ENCODE results near the gene ADIPOR2. TPM values are rescaled to one million over a fixed set of nuclear protein-coding genes. Genes with fewer than 3 reads are reported as not detected.
A peak's percentile ranks its signal among the peaks of the same experiment; 100 is the strongest.

Gene ADIPOR2
- polyA plus RNA-seq, 4 donors = 41.7 to 47.7 (median 46.7) TPM

GRCh38 chr12:1826401-1826800 is 135.5 kb downstream of the ADIPOR2 start:
- DNase-seq (ENCODE audit: low read depth in 4 of 4, low spot score in 2 of 4) = no peak

GRCh38 chr12:1826867-1827705 is 136.2 kb downstream of the ADIPOR2 start:
- no peak for DNase-seq (ENCODE audit: low read depth in 4 of 4, low spot score in 2 of 4)

DNA sequence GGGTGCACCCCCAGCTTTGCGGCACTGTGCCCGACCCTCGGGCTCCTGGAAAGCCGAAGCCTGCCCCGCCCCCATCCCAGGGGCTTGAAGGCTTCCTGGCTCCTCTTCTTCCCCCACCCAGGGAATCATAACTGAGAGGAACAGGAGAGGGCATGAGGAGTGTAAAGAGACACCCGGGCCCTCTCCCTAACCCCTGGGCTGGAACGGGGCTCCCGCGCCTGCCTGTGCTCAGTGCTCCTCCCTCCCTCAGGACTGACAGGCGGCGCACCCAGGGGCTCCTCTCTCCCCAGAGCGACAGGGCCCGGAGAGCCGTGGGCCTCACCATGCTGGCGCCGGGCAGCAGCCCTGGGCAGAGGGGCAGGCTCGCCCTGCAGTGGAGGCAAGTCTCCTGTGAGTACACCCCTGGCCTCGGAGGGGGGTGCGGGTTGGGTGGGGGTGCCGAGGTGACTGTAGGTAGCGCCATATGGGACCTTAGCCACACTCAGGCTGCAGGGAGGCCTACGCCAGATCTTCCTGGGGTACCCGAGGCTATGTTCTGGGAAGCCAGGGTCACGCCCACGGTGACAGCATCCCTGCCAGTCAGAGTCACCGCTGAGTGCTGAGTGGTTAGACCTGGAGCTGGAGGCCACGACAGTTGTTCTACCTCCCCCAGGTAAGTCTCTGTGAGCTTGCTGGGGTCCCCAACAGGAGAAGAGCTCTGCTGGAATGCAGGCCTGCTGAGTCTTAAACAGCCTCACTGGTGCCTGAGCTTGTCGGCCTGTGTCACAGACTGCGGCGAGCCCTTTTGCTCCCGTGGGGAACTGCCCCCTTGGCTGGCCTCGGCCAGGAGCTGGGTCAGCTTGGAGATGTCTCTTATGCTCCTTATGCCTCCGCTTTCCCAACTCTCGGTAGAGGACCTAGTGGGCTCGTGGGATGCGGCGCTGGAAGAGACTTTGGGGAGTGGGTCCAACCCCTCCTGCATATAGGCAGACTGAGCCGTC is 137.2 kb downstream of the ADIPOR2 start:
- DNase-seq (ENCODE audit: low read depth in 4 of 4, low spot score in 2 of 4) = no peak

DNA sequence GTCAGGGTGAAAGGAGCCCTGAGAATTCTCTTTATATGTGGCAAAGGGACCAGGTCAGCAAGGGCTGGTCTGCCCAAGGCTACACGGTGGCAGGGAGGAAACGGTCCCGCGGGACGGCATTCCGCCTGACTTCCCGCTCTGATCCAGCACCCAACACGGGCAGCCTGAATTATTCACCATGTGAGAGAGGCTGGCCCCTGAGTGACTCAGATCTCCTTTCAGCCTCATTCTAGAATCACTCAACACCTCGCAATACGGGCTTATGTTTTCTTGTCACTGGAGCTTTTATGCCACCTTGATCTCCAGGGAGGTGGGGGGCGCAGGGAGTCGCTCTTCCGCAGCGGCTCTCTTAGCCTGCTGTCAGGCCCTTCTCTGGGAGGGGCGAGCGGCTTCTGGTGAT is 138.0 kb downstream of the ADIPOR2 start:
- DNase-seq (ENCODE audit: low read depth in 4 of 4, low spot score in 2 of 4) = no peak

- DNase-seq (ENCODE audit: low read depth in 4 of 4, low spot score in 2 of 4) = no peak
Observed at GRCh38 chr12:1829306-1829900, 138.5 kb downstream of the ADIPOR2 start.

GRCh38 chr12:1830401-1830845 is 139.6 kb downstream of the ADIPOR2 start:
- no peak for DNase-seq (ENCODE audit: low read depth in 4 of 4, low spot score in 2 of 4)

DNA sequence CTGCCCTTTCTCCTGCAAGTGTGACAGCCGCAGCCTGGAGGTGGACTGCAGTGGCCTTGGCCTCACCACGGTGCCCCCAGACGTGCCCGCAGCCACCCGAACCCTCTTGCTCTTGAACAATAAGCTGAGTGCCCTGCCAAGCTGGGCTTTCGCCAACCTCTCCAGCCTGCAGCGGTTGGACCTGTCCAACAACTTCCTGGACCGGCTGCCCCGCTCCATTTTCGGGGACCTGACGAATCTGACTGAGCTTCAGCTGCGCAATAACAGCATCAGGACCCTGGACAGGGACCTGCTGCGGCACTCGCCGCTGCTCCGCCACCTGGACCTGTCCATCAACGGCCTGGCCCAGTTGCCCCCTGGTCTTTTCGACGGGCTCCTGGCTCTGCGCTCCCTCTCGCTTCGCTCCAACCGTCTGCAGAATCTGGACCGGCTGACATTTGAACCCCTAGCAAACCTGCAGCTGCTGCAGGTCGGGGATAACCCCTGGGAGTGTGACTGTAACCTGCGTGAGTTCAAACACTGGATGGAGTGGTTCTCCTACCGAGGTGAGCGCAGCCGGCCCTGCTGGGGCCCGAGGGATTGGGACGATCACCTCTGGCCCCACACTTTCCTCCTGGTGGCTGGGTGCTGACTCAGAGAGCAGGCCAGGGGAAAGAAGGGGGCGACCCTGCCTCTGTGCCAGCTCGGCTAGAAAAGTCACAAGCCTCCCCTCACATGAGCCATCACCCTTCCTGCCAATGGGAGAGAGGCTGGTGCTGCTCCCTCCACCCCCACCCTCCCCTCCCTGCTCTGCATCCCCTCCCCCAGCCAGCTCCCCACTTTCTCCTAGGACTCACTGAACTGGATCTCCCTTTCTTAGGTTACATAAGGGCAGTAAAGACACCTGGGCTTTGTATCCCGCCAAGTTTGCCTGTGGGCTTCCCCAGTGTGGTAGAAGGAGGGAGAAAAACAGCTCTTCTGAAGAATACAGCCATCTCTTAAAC is 140.4 kb downstream of the ADIPOR2 start:
- peak; percentile 52 to 84 (median 75) for DNase-seq (ENCODE audit: low read depth in 4 of 4, low spot score in 2 of 4)

DNA sequence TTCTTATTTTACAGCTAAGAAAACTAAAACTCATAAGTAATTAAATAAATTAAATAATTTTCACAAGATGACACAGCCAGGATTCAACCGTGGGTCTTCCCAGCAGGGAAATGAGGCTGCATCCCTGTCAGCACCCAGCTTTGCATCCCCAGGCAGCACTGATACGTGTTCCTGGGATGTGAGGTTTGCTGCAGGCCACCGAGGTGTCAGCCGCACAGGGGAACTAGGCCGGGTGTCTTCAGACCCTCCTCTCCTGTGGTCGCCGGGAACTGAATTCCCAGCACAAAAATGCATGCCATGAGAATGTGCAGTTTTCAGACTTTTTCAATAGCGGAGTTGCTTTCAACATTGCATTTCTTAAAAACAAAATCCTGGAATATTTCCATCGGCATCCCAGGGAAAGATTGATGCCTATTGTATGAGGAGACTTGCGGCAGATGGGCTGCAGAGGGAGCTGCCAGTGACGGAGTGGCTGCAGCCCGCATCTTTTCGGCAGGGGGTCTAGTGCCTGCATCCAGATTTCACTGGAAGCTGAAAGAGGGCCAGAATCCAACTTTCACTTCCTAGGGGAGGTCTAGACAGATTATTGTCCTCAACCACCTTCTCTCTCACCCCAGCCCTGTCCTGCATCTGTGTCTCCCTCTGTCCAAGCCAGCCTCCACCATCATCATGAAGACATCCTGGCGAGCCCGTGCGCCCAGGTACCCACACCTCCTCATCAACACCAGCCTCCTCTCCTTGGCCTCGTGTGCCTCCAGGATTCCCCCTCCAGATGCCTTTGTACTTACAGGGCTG is 142.1 kb downstream of the ADIPOR2 start:
- no peak for DNase-seq (ENCODE audit: low read depth in 4 of 4, low spot score in 2 of 4)

DNA sequence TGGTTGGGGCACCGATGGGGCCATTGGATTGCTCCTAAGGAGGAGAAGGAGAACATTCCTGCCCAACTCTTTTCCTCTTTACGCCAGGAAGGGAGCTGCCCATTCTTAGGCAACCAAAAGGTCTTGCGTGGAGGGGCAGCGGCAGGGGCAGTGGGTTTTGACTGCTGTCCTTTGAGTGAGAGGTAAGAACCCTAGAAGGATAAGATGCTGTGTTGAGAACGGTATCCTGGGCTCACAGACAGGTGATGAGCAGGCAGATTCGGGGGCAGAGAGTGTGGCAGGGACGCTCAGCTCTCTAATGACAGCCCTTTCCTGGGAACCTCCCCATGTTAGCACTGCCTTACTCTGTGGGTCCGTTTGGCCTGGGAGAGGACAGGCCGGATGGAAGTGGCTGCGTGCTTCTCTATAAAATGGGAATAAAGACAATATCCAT is 142.7 kb downstream of the ADIPOR2 start:
- DNase-seq (ENCODE audit: low read depth in 4 of 4, low spot score in 2 of 4) = no peak

- DNase-seq (ENCODE audit: low read depth in 4 of 4, low spot score in 2 of 4) = no peak
Observed at GRCh38 chr12:1834186-1834925, 143.5 kb downstream of the ADIPOR2 start.

DNA sequence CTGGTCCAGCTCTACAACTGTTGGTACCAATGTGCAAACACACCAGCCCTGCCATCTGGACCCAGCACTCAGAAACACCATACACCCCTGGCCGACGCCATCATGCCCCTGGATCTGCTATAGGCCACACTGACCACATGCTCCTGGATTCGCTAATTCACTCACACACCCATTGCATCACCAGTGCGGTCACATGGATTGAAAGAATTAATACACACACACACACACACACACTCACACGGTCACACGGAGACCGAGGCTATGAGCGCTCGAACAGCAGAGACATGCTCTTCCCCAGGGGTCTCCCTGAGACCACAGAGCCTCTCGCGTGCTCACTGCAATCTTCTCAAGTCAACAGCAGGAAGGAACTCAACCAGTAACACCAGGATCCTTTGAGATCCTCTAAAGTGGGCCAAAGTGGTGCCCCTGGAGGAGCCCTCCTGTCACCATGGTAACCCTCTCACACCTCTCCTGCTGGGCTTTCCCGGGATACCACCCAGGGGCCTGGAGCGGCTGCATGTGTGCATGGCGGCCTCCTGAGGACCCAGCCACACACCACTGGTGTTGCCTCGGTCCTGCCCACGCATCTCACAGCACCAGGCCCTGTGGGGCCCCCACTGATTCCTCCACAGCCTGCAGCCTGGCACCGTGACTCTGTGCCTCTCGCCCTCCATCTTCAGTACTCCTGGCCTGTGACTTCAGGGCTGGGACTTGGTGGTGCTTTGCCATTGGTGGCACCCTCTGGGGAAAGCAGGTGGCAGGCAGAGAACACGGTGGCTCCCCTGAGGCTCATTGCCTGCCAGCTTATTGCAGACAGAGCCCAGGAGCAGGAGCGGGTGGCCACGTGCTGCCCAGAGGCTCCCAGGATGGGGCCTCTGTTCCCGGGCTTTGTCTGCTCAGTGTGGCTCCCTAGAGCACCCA is 144.6 kb downstream of the ADIPOR2 start:
- DNase-seq (ENCODE audit: low read depth in 4 of 4, low spot score in 2 of 4) = no peak

DNA sequence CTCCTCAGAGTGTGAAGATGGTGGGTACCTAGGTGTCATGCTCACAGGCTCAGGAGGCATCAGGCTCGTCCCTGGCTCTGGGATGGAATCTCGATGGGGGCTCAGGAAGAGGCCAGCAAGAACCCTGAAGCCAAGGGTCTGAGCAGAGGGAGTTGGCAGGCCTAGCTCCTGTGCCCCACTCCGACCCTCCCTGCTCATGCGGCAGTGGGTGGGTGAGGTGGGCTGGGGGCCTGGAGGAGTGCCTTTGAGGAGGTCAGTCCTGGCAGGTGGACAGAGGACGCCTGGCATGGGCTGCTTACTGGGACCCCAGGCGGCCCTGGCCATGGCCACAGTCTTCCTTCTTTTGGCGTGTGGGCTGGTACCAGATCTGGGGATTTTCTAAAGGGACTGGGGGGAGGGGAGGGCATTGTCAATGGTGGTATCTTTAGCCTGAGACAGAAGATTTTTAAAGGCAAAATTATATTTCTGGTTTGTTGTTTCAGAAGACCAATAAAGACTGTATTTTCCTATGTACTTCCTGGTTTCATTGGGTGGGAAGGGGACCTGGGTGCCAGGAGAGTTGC is 145.5 kb downstream of the ADIPOR2 start:
- no peak for DNase-seq (ENCODE audit: low read depth in 4 of 4, low spot score in 2 of 4)

GRCh38 chr12:1836854-1837421 is 146.1 kb downstream of the ADIPOR2 start:
- no peak for DNase-seq (ENCODE audit: low read depth in 4 of 4, low spot score in 2 of 4)

- no peak for DNase-seq (ENCODE audit: low read depth in 4 of 4, low spot score in 2 of 4)
Observed at GRCh38 chr12:1837541-1838204, 146.8 kb downstream of the ADIPOR2 start.

Measured in left renal cortex interstitium (tissue), 4 donors.